GM12878 (cell line): ENCODE measurements around the gene ZBED4. TPM values are rescaled to one million over a fixed set of nuclear protein-coding genes. Genes with fewer than 3 reads are reported as not detected.

ENCODE experiments used
- ATAC-seq: fragments of 200-7000 bp; cut with Tn5 transposase; 3 replicates; pipeline ENCODE4 v1.9.1; 2020; ENCODE audit warnings: mild to moderate bottlenecking, moderate library complexity
- BruUV-seq: library from RNA; stranded (reverse); fragments of 400-500 nt; replicated peaks from 2 replicates; lab custom pipeline; 2021; lab: Mats Ljungman, UMichigan
- CTCF ChIA-PET: fragments of 300-600 bp; sonication (Branson Sonifier 250); formaldehyde crosslinking; extraction: SDS; loops from one replicate; lab custom pipeline; 2021; ENCODE audit warnings: inconsistent platforms; lab: Yijun Ruan, JAX
- POLR2A ChIA-PET: fragments of 350-600 bp; formaldehyde crosslinking; extraction: SDS; loops from one replicate; lab custom pipeline; 2021; ENCODE audit warnings: inconsistent platforms; lab: Charles Lee
- RAD21 ChIA-PET: fragments of 300-600 bp; sonication (Branson Sonifier 250); formaldehyde crosslinking; loops from one replicate; lab custom pipeline; 2023; ENCODE audit warnings: antibody characterized with exemption; ENCODE audit not compliant: unreplicated experiment; lab: Charles Lee
- SMC1A ChIA-PET: fragments of 300-600 bp; sonication (Branson Sonifier 250); formaldehyde crosslinking; loops from one replicate; lab custom pipeline; 2023; ENCODE audit not compliant: unreplicated experiment, uncharacterized antibody; lab: Charles Lee
- DNase-seq: peaks from one replicate; pipeline ENCODE4 v3.0.0-alpha.2; 2011; ENCODE audit warnings: low read depth, low spot score
- FAIRE-seq: peaks from 3 replicates; lab custom pipeline; 2011; peaks lifted over from hg19 to GRCh38; lab: Jason Lieb, UNC
- H2AFZ ChIP-seq: 2 replicates; pipeline ENCODE4 v1.6.0; 2011; ENCODE audit warnings: low read depth, low read length, control low read depth; ENCODE audit not compliant: control insufficient read depth
- H3K27ac ChIP-seq: 2 replicates; pipeline ENCODE4 v1.5.1; 2011; ENCODE audit warnings: control low read depth; ENCODE audit not compliant: control insufficient read depth, insufficient read depth
- H3K27me3 ChIP-seq, 2 experiments: replicated peaks in 1 of 2; 2 replicates each; pipeline versions ENCODE4 v1.6.0 to v1.6.1; 2011; ENCODE audit warnings: low read length in 1 of 2; ENCODE audit not compliant: control insufficient read depth in 2 of 2, insufficient read depth in 2 of 2
- H3K36me3 ChIP-seq, 2 experiments: 2 replicates each; pipeline ENCODE4 v1.5.1; 2011; ENCODE audit warnings: low read length in 1 of 2; ENCODE audit not compliant: control insufficient read depth in 2 of 2, insufficient read depth in 2 of 2
- H3K4me1 ChIP-seq: 2 replicates; pipeline ENCODE4 v1.6.1; 2011; ENCODE audit warnings: mild to moderate bottlenecking, low read length, moderate library complexity, mixed read lengths; ENCODE audit not compliant: control insufficient read depth, insufficient read depth
- H3K4me2 ChIP-seq: 2 replicates; pipeline ENCODE4 v1.6.0; 2011; ENCODE audit warnings: control low read depth; ENCODE audit not compliant: control insufficient read depth, insufficient read depth
- H3K4me3 ChIP-seq: fragments of 200-600 bp; sonication (generic); 2 replicates; pipeline ENCODE4 v1.5.1; 2016
- H3K79me2 ChIP-seq: 2 replicates; pipeline ENCODE4 v1.6.0; 2011; ENCODE audit warnings: low read length; ENCODE audit not compliant: control insufficient read depth, insufficient read depth
- H3K9ac ChIP-seq: 2 replicates; pipeline ENCODE4 v1.8.0; 2011; ENCODE audit warnings: low read length, control low read depth, mixed read lengths; ENCODE audit not compliant: control insufficient read depth, insufficient read depth
- H3K9me3 ChIP-seq: replicated peaks from 3 replicates; pipeline ENCODE4 v1.5.1; 2011; ENCODE audit warnings: mild to moderate bottlenecking, low read length; ENCODE audit not compliant: control insufficient read depth, insufficient read depth
- H4K20me1 ChIP-seq: 2 replicates; pipeline ENCODE4 v1.6.0; 2011; ENCODE audit not compliant: control insufficient read depth, insufficient read depth
- E2F4 ChIP-seq: IDR thresholded peaks from 2 replicates; pipeline ENCODE4 v1.6.1; 2012; ENCODE audit warnings: low read depth, low read length, improper control_type of control experiment
- KDM1A ChIP-seq: fragments of 200-600 bp; sonication (generic); IDR thresholded peaks from 2 replicates; pipeline ENCODE4 v1.6.1; 2016; ENCODE audit warnings: borderline replicate concordance
- RFX5 ChIP-seq: IDR thresholded peaks from 2 replicates; pipeline ENCODE4 v1.6.1; 2011; ENCODE audit warnings: low read depth, low read length, improper control_type of control experiment
- TCF12 ChIP-seq: IDR thresholded peaks from 2 replicates; pipeline ENCODE4 v1.6.1; 2011; ENCODE audit warnings: low read depth, mild to moderate bottlenecking, low read length
- ZBTB4 ChIP-seq: fragments of 450-650 bp; formaldehyde crosslinking; IDR thresholded peaks from 2 replicates; pipeline ENCODE4 v1.4.0; 2022; ENCODE audit warnings: mild to moderate bottlenecking, moderate library complexity
- ZNF207 ChIP-seq: fragments of 450-650 bp; IDR thresholded peaks from 2 replicates; pipeline ENCODE4 v1.6.1; 2014; ENCODE audit warnings: antibody characterized with exemption, mild to moderate bottlenecking, borderline replicate concordance
- WGBS: methylation state at CpG from one replicate; pipeline ENCODE4 v1.1.6; 2016; ENCODE audit warnings: low lambda C conversion rate; ENCODE audit not compliant: insufficient replicate concordance, insufficient coverage; ENCODE audit errors: missing lambda C conversion rate; 5-methylcytosine and 5-hydroxymethylcytosine counted together
- in situ Hi-C: fragments of 300-500 bp; cut with MboI; formaldehyde crosslinking; loops from 9 replicates; pipeline ENCODE4 v1.14.3; 2018; ENCODE audit warnings: mixed read lengths
- intact Hi-C: fragments of 100-400 bp; cut with micrococcal nuclease; formaldehyde crosslinking; loops from one replicate; pipeline ENCODE4 v1.14.2; 2022; ENCODE audit not compliant: unreplicated experiment
- polyA plus RNA-seq, 11 experiments: library from polyadenylated mRNA; depleted of rRNA in 4 of 11; unstranded in 6 of 11; stranded (reverse) in 5 of 11; fragments of >200 nt; fragmentation: Nextera tagmentation in 4 of 11; fragmentation: Illumina TruSeq in 1 of 11; extraction: Ambion mirVana in 4 of 11; extraction: Trizol in 1 of 11; gene quantifications; 1 replicate in 1 of 11; 2 replicates in 10 of 11; pipeline versions ENCODE4 v1.2.1 to v1.2.3, GENCODE V29; 2011 to 2016; ENCODE audit warnings: inconsistent platforms in 2 of 11, missing spikeins in 2 of 11, low read depth in 1 of 11
- total RNA-seq, 4 experiments: library from RNA; depleted of rRNA in 3 of 4; stranded (reverse); fragments of >200 nt in 3 of 4; fragmentation: Illumina TruSeq in 1 of 4; extraction: Trizol in 1 of 4; gene quantifications; 2 replicates each; pipeline versions ENCODE4 v1.2.1 to v1.2.3, GENCODE V29; 2013 to 2021
- TF ChIP-seq, protein P1 (sequence below): IDR thresholded peaks from 2 replicates; pipeline ENCODE4 v1.6.1; 2012; ENCODE audit warnings: low read depth, low read length, improper control_type of control experiment
- TF ChIP-seq, protein P2 (sequence below), 3 experiments: IDR thresholded peaks in 2 of 3; conservative IDR thresholded peaks in 1 of 3; 2 replicates each; pipeline ENCODE4 v1.5.1; 2011; ENCODE audit warnings: low read depth in 3 of 3, low read length in 3 of 3, mild to moderate bottlenecking in 3 of 3, control low read depth in 2 of 3, moderate library complexity in 2 of 3, inconsistent platforms in 1 of 3, mixed read lengths in 1 of 3; ENCODE audit not compliant: control insufficient read depth in 2 of 3, insufficient read depth in 1 of 3; ENCODE audit errors: extremely low read depth in 1 of 3

ZBED4 gene
- total and polyA plus RNA-seq, 10 of the 15 experiments (the other 5 are each of a cell fraction or from before 2014, with no cell fraction given): 2.3 to 21.6 (median 12.8) TPM

GRCh38 chr22:49906071-49906798 lies 52.6 kb downstream of the ZBED4 start (continued):
- TF ChIP-seq E2F4: no peak

- Histone ChIP-seq H3K4me1 (no peaks in the 10 kb centered on the region), H2AFZ (no peak overlapping the region), H3K79me2 (no peaks in the 10 kb centered on the region), H4K20me1 (no peaks in the 10 kb centered on the region), H3K4me3 (no peak overlapping the region), H3K9me3 (no peaks in the 10 kb centered on the region; the same call in 2 of the 3 replicates), H3K27ac (no peak overlapping the region), H3K9ac (no peak overlapping the region), H3K27me3 (no peaks in the 10 kb centered on the region), H3K36me3 (peaks cover 0 to 13% of the 10 kb centered on the region in 2 experiments; a peak in 3 of 4 replicates), H3K4me2 (no peak overlapping the region)
- no peak for DNase-seq
- ChIA-PET RAD21 (interaction anchor here (0.6 kb wide), 1 partner anchor 72 kb away, joined by 3 read pairs; no protein-coding TSS in a partner anchor), POLR2A (no interaction called here), SMC1A (no interaction called here), CTCF (no interaction called here)
- BruUV-seq: no TSS peak
- no peak for ATAC-seq
- WGBS: 93% methylated on average over 14 of the region's 14 CpGs
- in situ Hi-C loops (no loop called here), intact Hi-C loops (no loop called here)
- FAIRE-seq: no peak
- TF ChIP-seq, protein P1, sequence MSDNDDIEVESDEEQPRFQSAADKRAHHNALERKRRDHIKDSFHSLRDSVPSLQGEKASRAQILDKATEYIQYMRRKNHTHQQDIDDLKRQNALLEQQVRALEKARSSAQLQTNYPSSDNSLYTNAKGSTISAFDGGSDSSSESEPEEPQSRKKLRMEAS: no peak
- no peak for TF ChIP-seq ZNF207
- TF ChIP-seq, protein P2, sequence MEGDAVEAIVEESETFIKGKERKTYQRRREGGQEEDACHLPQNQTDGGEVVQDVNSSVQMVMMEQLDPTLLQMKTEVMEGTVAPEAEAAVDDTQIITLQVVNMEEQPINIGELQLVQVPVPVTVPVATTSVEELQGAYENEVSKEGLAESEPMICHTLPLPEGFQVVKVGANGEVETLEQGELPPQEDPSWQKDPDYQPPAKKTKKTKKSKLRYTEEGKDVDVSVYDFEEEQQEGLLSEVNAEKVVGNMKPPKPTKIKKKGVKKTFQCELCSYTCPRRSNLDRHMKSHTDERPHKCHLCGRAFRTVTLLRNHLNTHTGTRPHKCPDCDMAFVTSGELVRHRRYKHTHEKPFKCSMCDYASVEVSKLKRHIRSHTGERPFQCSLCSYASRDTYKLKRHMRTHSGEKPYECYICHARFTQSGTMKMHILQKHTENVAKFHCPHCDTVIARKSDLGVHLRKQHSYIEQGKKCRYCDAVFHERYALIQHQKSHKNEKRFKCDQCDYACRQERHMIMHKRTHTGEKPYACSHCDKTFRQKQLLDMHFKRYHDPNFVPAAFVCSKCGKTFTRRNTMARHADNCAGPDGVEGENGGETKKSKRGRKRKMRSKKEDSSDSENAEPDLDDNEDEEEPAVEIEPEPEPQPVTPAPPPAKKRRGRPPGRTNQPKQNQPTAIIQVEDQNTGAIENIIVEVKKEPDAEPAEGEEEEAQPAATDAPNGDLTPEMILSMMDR (IDR thresholded peaks at IDR 0.05 in 2 of 3, conservative IDR thresholded peaks at IDR 0.05 in 1 of 3; ENCODE audit: control insufficient read depth in 2 of 3, extremely low read depth in 1 of 3, insufficient read depth in 1 of 3, low read depth in 3 of 3, low read length in 3 of 3): no peak
- no peak for TF ChIP-seq KDM1A
- TF ChIP-seq ZBTB4 (CRISPR knock-in tag): no peak
- TF ChIP-seq TCF12: no peak
- TF ChIP-seq RFX5: no peak
These were observed 53.2 kb downstream of the ZBED4 start for GRCh38 chr22:49906799-49907290.
